Stimulated activated CD8-positive, alpha-beta memory T cell treated with anti-CD3 and anti-CD28 coated beads, Interleukin-7, amount 100 ng/mL, for 24 hours (primary cell): Measurements from ENCODE around the gene GLIS1.

Experiments
- DNase-seq: peaks from one replicate; pipeline ENCODE4 v3.0.0-alpha.2; 2020; ENCODE audit warnings: low read depth

The GLIS1 gene

GRCh38 chr1:53693773-53694717 lies 44.9 kb downstream of the GLIS1 start:
- no peak for DNase-seq

GRCh38 chr1:53693339-53693738 lies 45.6 kb downstream of the GLIS1 start:
- DNase-seq = no peak

- no peak for DNase-seq
Measured at GRCh38 chr1:53691326-53691725, 47.6 kb downstream of the GLIS1 start.

GRCh38 chr1:53690411-53690810 lies 48.6 kb downstream of the GLIS1 start:
- no peak for DNase-seq

DNA sequence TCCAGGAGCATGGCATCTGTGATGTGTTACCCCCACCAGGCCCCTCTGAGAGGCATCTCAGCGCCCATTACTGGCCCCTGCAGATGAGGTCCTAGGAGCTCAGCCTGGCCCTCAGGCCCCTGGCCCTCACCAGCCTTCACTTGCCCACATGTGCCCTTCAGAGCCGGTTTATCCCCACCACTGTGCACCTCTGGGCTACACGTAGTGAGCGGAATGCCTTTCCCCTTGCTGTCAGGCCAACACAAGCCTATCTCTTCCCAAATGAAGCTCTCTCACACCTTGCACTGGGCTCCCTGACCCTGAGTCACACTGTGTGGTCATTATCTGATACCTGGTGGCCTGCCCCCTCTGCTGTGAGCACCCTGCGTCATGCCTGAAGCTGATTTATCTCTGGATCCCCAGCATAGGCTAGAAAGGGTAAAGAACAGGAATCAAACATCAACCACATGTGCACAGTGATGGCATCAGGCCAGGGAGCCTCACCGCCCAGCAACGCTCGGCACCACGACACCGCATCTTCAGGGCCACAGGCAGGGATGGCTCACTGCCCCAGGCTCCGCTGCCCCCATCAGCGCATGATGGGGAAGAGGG lies 49.1 kb downstream of the GLIS1 start:
- DNase-seq = no peak

DNA sequence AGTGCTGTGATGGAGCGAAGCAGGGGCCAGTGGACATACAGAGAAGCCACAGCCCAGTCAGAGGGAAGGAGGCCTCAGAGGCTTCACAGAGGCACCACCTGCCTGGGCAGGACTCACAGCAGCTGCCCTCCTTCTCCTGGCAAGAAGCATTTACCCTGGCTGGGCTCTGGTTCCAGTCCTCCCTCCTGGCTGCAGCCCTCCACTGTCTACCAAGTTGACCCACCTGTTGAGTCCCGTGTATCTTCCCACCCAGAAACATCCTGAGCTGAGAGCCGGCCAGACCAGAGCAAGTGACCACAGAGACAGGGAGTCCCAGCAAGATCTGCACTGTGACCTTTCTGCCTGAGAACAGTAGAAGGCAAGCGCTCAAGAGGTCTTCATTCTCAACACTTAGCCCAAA lies 49.7 kb downstream of the GLIS1 start:
- no peak for DNase-seq

DNA sequence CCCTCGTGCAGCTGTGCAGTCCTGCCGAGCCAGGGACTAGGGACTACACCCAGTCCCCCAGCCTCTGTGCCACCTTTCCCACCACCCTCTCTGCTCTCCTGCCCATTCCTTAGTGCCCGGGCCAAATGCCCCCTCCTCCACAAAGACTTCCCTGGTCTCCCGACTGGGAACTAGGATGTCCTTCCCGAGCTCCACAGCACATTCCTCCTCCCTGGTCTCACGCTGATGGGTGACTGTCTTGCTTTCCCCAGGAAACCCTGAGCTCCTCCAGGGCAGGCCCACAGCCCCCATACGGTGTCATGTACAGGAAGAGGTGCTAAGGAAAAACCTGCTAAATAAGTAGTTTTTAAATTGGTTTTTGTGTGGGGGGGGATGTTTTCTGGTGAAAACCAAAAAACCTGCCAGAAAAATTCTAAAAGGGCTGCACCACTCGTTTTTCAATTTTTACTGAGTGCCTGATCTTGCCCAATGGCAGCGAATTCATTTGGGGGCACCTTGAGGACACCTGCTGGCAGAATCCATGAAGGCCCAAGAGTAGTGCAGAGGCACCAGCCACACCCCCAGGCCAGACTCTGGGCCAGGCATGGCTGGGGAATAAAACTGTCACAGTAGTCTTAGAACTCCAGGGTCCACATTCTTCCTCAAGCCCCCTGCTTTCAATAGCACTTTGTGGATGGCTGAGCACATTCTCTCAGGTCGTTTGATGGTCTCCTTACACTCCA lies 50.4 kb downstream of the GLIS1 start:
- no peak for DNase-seq

- DNase-seq = no peak
Measured at GRCh38 chr1:53687901-53688300, 51.1 kb downstream of the GLIS1 start.

GRCh38 chr1:53687426-53687825 lies 51.5 kb downstream of the GLIS1 start:
- DNase-seq = no peak

DNA sequence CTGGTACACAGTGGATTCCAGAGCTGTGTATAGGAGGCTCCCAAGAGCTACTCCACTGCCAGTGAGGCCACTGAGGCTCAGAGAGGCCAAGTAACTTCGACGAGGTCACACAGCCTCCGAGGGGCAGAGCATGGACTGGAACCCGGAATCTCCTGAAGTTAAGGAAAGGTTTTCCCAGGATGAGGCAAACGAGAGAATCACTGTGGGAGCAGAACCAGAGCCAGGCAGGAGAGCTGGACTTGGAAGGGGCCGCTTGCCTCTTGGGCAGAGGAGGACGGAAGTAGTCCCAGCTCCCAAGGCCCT lies 52.0 kb downstream of the GLIS1 start:
- no peak for DNase-seq

DNA sequence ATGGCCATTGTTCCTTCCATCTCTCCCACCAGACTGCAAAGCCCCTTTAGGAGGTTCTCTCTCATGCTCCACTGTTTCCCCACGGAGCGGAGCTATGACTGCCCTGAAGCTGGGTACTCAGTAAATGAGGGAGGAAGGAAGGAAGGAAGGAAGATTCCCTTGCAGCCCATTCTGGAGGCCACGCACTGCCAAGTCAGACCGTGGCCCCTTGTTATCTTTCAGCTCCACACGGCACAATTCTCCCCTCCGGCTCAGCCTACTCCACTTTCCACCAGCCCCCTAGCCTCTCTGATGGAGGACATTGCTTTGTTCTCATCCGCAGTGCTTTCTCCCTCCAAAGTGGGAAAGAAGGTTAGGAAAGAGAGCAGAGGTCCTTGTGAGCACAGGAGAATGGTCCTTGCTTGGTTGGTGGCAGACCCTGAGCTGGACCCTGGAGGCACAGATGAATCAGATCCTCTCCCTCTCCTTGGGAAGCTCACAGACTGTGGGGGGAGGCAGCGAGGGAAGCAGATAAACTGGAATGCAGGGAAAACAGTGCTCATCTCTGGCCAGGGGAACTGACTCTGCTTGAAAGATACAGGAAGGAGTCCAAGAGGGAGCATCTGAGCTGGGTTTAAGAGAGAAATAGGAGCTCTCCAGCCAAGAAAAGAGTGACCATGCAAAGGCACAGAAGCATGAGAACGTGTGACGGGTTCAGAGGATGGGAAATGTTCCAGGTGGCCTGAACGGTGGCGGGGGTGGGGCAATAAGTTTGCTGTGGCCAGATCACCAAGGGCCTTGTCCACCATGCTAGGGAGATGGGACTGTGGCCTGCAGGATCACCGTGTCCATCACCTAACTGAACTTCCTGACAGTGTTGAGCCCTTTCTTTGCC lies 52.6 kb downstream of the GLIS1 start:
- DNase-seq = no peak

GRCh38 chr1:53685272-53686051 lies 53.5 kb downstream of the GLIS1 start:
- DNase-seq = no peak

DNA sequence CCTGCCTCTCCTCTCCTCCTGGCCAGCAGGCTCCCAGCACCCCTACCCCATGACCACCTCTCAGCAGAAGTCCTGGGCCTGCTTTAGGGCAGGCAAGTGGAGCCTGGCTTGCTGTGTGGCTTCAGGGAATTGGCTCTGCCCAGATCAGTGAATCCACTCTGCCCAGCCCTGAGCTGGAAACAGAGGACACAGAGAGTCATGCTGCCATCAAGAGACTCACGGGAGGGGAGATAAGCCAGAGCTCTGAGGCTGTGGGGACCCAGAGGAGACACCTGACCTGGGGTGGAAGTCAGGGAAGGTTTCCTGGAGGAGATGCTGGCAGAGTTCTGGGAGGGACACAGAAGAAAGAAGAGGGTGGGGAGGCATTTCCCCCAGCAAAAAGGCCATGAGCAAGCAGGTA lies 54.2 kb downstream of the GLIS1 start:
- no peak for DNase-seq

DNA sequence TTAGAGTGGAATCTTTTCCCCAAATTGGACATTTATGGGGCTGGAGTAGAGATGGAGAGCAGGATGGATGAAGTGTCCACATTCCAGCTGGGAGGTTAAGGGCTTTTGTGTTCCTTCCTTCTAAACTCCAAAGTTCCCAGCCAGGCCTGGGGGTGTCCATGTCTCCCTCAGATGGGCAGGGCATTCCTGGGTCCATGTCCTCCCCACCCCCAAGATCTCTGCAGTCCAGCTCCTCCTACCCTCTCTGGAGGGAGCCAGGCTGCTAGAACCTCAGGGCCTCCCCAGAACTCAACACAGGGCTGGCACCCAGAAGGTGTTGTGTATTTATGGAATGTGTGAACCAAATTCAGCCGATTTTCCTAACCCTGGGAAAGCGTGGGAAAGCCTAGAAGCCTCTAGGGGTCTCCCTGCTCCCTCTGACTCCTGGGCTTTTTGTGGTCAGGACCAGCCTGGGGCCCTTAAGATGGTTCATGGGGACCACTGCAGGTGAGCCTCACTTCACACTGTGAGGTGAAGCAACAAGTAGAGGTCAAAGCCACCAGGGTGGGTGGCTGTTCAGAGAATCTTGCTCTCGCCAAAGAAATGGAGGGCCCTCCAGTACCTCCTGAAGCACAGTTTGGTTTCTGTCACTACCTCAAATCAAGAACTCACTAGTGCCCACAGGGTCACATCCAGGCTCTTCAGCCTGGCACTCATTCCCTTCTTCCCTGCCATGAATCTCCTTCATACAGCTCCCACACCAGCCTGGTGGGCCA lies 54.8 kb downstream of the GLIS1 start:
- no peak for DNase-seq

DNA sequence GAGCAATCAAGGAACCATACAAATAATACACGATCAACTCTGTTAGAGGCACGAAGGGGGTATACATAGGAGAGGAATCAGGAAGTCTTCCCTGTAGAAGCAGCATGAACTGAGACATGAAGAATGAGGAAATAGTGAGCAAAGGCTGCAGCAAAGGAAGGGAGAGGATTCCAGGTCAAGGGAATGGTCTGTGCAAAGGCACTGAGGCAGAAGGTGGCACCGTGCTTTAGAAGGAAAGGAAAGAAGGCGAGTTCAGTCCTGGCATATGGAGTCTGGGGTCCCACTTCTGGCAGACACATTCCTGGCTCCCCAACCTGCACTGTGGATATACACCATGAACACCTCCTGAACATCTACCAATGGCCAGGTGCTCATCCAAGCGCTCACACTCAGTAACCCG lies 56.1 kb downstream of the GLIS1 start:
- no peak for DNase-seq

- DNase-seq = no peak
Measured at GRCh38 chr1:53681977-53682685, 56.8 kb downstream of the GLIS1 start.

DNA sequence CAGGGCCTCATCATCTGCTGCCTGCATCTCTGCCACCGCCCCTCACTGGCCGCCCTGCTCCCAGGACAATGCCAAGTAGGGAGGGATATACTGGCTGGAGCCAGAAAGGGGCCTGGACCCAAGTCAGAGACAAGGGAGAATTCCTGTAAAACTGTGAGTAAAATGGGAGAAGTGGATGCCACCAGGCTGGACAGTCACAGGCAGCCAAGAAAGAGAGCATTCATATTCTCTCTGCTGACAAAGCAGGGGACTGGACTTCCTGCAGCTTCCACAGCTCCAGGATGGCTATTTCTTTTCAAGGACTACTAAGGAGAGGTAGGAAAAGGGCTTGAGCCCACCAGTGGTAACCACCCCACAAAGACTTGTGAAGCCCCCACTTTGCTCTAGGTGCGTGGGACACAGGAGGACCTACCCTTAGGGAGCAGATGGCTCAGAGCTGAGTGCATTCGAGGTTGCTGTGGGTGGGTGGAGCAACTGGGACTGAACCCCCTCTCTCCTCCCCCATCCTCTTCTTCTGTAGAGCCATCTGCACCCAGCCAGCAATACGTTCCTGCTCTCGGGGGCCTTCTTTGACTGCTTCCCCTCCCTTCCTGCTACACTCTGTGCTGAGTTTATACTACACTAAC lies 57.5 kb downstream of the GLIS1 start:
- DNase-seq = no peak

DNA sequence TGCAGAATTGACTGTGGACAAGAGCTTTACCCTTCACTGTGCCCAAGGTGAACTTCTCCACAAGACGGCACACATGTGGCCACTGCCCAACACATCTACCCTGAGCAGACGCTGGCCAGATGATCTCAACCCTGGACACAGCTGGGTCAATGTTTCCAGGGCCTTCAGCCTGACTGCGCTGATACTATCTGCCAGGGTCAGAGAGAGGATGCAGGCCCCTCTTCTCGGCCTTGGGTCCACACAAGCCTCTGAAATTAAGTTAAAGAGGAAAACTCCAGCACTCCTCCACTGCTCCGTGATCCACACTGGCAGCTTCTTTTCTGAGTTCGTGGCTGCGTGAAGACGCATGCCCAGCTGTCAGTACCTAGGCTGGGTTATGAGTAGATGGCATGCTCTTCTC lies 58.1 kb downstream of the GLIS1 start:
- no peak for DNase-seq
